ENCODE data around the gene IL19. TPM values are rescaled to one million over a fixed set of nuclear protein-coding genes. Genes with fewer than 3 reads are reported as not detected.

The IL19 gene
- total and polyA plus RNA-seq, 2 donors = 0.28 to 1.0 TPM

- 97% methylated on average over 6 of the region's 6 CpGs for WGBS
Observed at GRCh38 chr1:206729050-206729449, 41.5 kb upstream of the IL19 start.

GRCh38 chr1:206729507-206729906 is 41.1 kb upstream of the IL19 start:
- H3K27me3 ChIP-seq (ENCODE audit: control insufficient read depth in 2 of 2, insufficient read depth in 1 of 2, low read length in 1 of 2) = no peaks in the 10 kb centered on the region
- WGBS = 97% methylated on average over 3 of the region's 3 CpGs
- H3K4me1 ChIP-seq (ENCODE audit: control insufficient read depth in 2 of 2, insufficient read depth in 2 of 2, low read length in 2 of 2) = peaks cover 13 to 34% of the 10 kb centered on the region in 2 donors
- no peak overlapping the region for H3K27ac ChIP-seq (ENCODE audit: low read depth in 1 of 2, low read length in 1 of 2)
- H3K4me3 ChIP-seq (ENCODE audit: low read length in 2 of 2) = no peak overlapping the region
- peaks cover 53% of the 10 kb centered on the region in 2 donors for H3K36me3 ChIP-seq (ENCODE audit: control insufficient read depth in 2 of 2, insufficient read depth in 2 of 2, low read length in 1 of 2)
- no peak for DNase-seq (ENCODE audit: low read depth in 6 of 9, low spot score in 9 of 9)
- peaks cover 0 to 3% of the 10 kb centered on the region in 2 donors for H3K9me3 ChIP-seq (ENCODE audit: control insufficient read depth in 2 of 2, insufficient read depth in 1 of 2, low read length in 1 of 2)

More at GRCh38 chr1:206729050-206729449, 41.5 kb upstream of the IL19 start:
- Histone ChIP-seq H3K9me3 (ENCODE audit: control insufficient read depth in 2 of 2, insufficient read depth in 1 of 2, low read length in 1 of 2) (no peaks in the 10 kb centered on the region), H3K27me3 (ENCODE audit: control insufficient read depth in 2 of 2, insufficient read depth in 1 of 2, low read length in 1 of 2) (no peaks in the 10 kb centered on the region), H3K4me3 (ENCODE audit: low read length in 2 of 2) (no peak overlapping the region), H3K36me3 (ENCODE audit: control insufficient read depth in 2 of 2, insufficient read depth in 2 of 2, low read length in 1 of 2) (peaks cover 50 to 53% of the 10 kb centered on the region in 2 donors), H3K27ac (ENCODE audit: low read depth in 1 of 2, low read length in 1 of 2) (no peak overlapping the region), H3K4me1 (ENCODE audit: control insufficient read depth in 2 of 2, insufficient read depth in 2 of 2, low read length in 2 of 2) (peaks cover 11 to 34% of the 10 kb centered on the region in 2 donors)
- no peak for DNase-seq (ENCODE audit: low read depth in 6 of 9, low spot score in 9 of 9)

- Histone ChIP-seq H3K9me3 (ENCODE audit: control insufficient read depth in 2 of 2, insufficient read depth in 1 of 2, low read length in 1 of 2) (peaks cover 0 to 3% of the 10 kb centered on the region in 2 donors), H3K27ac (ENCODE audit: low read depth in 1 of 2, low read length in 1 of 2) (no peak overlapping the region), H3K4me1 (ENCODE audit: control insufficient read depth in 2 of 2, insufficient read depth in 2 of 2, low read length in 2 of 2) (peaks cover 23 to 44% of the 10 kb centered on the region in 2 donors), H3K27me3 (ENCODE audit: control insufficient read depth in 2 of 2, insufficient read depth in 1 of 2, low read length in 1 of 2) (no peaks in the 10 kb centered on the region), H3K4me3 (ENCODE audit: low read length in 2 of 2) (no peak overlapping the region), H3K36me3 (ENCODE audit: control insufficient read depth in 2 of 2, insufficient read depth in 2 of 2, low read length in 1 of 2) (peaks cover 53 to 58% of the 10 kb centered on the region in 2 donors)
- 98% methylated on average over 11 of the region's 11 CpGs for WGBS
- no peak for DNase-seq (ENCODE audit: low read depth in 6 of 9, low spot score in 9 of 9)
Observed at GRCh38 chr1:206732508-206732907, 38.1 kb upstream of the IL19 start.

DNA sequence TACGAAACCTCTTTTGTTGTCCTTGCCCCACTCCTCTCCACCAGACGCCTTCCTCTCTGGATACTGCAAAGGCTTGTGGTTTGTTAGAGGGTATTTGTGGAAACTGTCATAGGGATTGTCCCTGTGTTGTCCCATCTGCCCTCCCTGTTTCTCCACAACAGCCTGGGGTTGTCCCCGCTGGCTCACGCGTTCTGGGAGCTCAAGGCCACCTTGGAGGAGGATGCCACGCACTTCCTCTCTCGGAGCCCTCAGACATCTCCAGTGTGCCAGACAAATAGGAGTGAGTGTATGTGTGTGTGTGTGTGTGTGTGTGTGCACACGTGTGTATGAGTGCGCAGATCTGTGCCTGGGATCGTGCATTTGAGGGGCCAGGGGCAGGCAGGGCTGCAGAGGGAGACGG is 37.6 kb upstream of the IL19 start:
- H3K4me1 ChIP-seq (ENCODE audit: control insufficient read depth in 2 of 2, insufficient read depth in 2 of 2, low read length in 2 of 2) = peaks cover 26 to 44% of the 10 kb centered on the region in 2 donors
- no peak overlapping the region for H3K4me3 ChIP-seq (ENCODE audit: low read length in 2 of 2)
- no peak overlapping the region for H3K27ac ChIP-seq (ENCODE audit: low read depth in 1 of 2, low read length in 1 of 2)
- DNase-seq (ENCODE audit: low read depth in 6 of 9, low spot score in 9 of 9) = no peak
- peaks cover 53 to 58% of the 10 kb centered on the region in 2 donors for H3K36me3 ChIP-seq (ENCODE audit: control insufficient read depth in 2 of 2, insufficient read depth in 2 of 2, low read length in 1 of 2)
- no peaks in the 10 kb centered on the region for H3K27me3 ChIP-seq (ENCODE audit: control insufficient read depth in 2 of 2, insufficient read depth in 1 of 2, low read length in 1 of 2)
- WGBS = 94% methylated on average over 11 of the region's 11 CpGs
- H3K9me3 ChIP-seq (ENCODE audit: control insufficient read depth in 2 of 2, insufficient read depth in 1 of 2, low read length in 1 of 2) = peaks cover 0 to 3% of the 10 kb centered on the region in 2 donors

- DNase-seq (ENCODE audit: low read depth in 6 of 9, low spot score in 9 of 9) = peak in 3 of 9 donors; percentile 46 to 72 (median 65)
- Histone ChIP-seq H3K4me3 (ENCODE audit: low read length in 2 of 2) (no peak overlapping the region), H3K4me1 (ENCODE audit: control insufficient read depth in 2 of 2, insufficient read depth in 2 of 2, low read length in 2 of 2) (peaks cover 36 to 52% of the 10 kb centered on the region in 2 donors), H3K27me3 (ENCODE audit: control insufficient read depth in 2 of 2, insufficient read depth in 1 of 2, low read length in 1 of 2) (no peaks in the 10 kb centered on the region), H3K9me3 (ENCODE audit: control insufficient read depth in 2 of 2, insufficient read depth in 1 of 2, low read length in 1 of 2) (peaks cover 0 to 3% of the 10 kb centered on the region in 2 donors), H3K27ac (ENCODE audit: low read depth in 1 of 2, low read length in 1 of 2) (peak overlapping the region in 1 of 2 donors; percentile 3), H3K36me3 (ENCODE audit: control insufficient read depth in 2 of 2, insufficient read depth in 2 of 2, low read length in 1 of 2) (peaks cover 43 to 49% of the 10 kb centered on the region in 2 donors)
- 79% methylated on average over 9 of the region's 9 CpGs for WGBS
Observed at GRCh38 chr1:206734499-206735142, 36.0 kb upstream of the IL19 start.

DNA sequence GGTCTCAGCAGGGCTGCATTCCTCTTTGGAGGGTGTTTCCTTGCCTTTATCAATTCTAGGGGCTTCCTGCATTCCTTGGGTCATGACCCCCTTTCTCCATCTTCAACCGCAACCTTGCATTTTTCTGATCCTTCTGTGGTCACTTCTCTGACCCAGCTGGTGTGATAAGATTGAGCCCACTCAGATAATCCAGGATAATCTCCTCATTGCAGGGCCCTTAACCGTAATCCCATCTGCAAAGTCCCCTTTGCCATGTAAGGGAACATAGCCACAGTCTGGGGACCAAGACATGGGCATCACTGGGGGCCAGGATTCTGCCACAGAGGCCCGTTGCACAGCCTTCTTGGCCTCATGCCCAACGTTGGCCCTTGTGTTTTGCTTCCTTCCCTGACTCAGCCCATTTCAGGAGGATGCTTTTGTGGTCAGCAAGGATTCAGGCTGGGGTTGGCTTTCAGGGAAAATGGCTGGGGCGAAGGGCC is 35.0 kb upstream of the IL19 start:
- peaks cover 0 to 3% of the 10 kb centered on the region in 2 donors for H3K9me3 ChIP-seq (ENCODE audit: control insufficient read depth in 2 of 2, insufficient read depth in 1 of 2, low read length in 1 of 2)
- DNase-seq (ENCODE audit: low read depth in 6 of 9, low spot score in 9 of 9) = no peak
- no peak overlapping the region for H3K27ac ChIP-seq (ENCODE audit: low read depth in 1 of 2, low read length in 1 of 2)
- 81% methylated on average over 5 of the region's 5 CpGs for WGBS
- H3K27me3 ChIP-seq (ENCODE audit: control insufficient read depth in 2 of 2, insufficient read depth in 1 of 2, low read length in 1 of 2) = no peaks in the 10 kb centered on the region
- peaks cover 33 to 39% of the 10 kb centered on the region in 2 donors for H3K36me3 ChIP-seq (ENCODE audit: control insufficient read depth in 2 of 2, insufficient read depth in 2 of 2, low read length in 1 of 2)
- H3K4me3 ChIP-seq (ENCODE audit: low read length in 2 of 2) = no peak overlapping the region
- H3K4me1 ChIP-seq (ENCODE audit: control insufficient read depth in 2 of 2, insufficient read depth in 2 of 2, low read length in 2 of 2) = peaks cover 37 to 56% of the 10 kb centered on the region in 2 donors

- 47% methylated on average over 14 of the region's 14 CpGs for WGBS
- peaks cover 18 to 24% of the 10 kb centered on the region in 2 donors for H3K36me3 ChIP-seq (ENCODE audit: control insufficient read depth in 2 of 2, insufficient read depth in 2 of 2, low read length in 1 of 2)
- peak in 3 of 9 donors; percentile 47 to 78 (median 53) for DNase-seq (ENCODE audit: low read depth in 6 of 9, low spot score in 9 of 9)
- no peaks in the 10 kb centered on the region for H3K27me3 ChIP-seq (ENCODE audit: control insufficient read depth in 2 of 2, insufficient read depth in 1 of 2, low read length in 1 of 2)
- H3K4me3 ChIP-seq (ENCODE audit: low read length in 2 of 2) = no peak overlapping the region
- H3K27ac ChIP-seq (ENCODE audit: low read depth in 1 of 2, low read length in 1 of 2) = peak overlapping the region; percentile 70 to 91
- peaks cover 37 to 59% of the 10 kb centered on the region in 2 donors for H3K4me1 ChIP-seq (ENCODE audit: control insufficient read depth in 2 of 2, insufficient read depth in 2 of 2, low read length in 2 of 2)
- H3K9me3 ChIP-seq (ENCODE audit: control insufficient read depth in 2 of 2, insufficient read depth in 1 of 2, low read length in 1 of 2) = peaks cover 0 to 3% of the 10 kb centered on the region in 2 donors
Observed at GRCh38 chr1:206736878-206737728, 33.5 kb upstream of the IL19 start.

DNA sequence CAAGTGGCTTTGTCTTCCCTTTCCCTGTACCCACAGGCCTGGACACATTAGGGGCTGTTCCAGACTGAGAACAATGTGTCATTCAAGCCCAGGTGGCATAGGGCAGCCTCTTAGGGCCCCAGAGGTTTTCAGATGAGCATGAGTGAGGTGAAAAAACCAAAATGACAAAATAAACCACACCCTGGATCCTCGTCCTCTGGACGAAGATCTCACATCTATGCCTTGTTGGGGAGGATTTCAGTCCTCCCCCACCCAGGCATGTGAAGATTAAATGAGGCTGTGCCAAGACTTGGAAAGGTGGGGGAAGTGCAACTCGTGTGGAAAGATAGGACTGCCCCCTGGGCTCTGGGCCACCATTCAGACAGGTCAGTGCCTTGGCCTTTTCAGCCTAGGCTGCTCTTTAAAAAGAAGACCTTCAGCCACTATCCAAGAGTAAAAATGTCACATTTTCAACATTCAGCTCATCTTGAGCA is 32.8 kb upstream of the IL19 start:
- H3K36me3 ChIP-seq (ENCODE audit: control insufficient read depth in 2 of 2, insufficient read depth in 2 of 2, low read length in 1 of 2) = peaks cover 11 to 17% of the 10 kb centered on the region in 2 donors
- peak overlapping the region; percentile 70 to 91 for H3K27ac ChIP-seq (ENCODE audit: low read depth in 1 of 2, low read length in 1 of 2)
- no peaks in the 10 kb centered on the region for H3K27me3 ChIP-seq (ENCODE audit: control insufficient read depth in 2 of 2, insufficient read depth in 1 of 2, low read length in 1 of 2)
- 69% methylated on average over 3 of the region's 3 CpGs for WGBS
- H3K4me3 ChIP-seq (ENCODE audit: low read length in 2 of 2) = no peak overlapping the region
- H3K4me1 ChIP-seq (ENCODE audit: control insufficient read depth in 2 of 2, insufficient read depth in 2 of 2, low read length in 2 of 2) = peaks cover 37 to 64% of the 10 kb centered on the region in 2 donors
- no peak for DNase-seq (ENCODE audit: low read depth in 6 of 9, low spot score in 9 of 9)
- H3K9me3 ChIP-seq (ENCODE audit: control insufficient read depth in 2 of 2, insufficient read depth in 1 of 2, low read length in 1 of 2) = peaks cover 0 to 3% of the 10 kb centered on the region in 2 donors
